HG02759 (cell line): ENCODE data around the gene TRIM17.

Experiments used
- ATAC-seq: cut with Tn5 transposase; IDR thresholded peaks from one replicate; pipeline ENCODE4 v1.9.1; 2021; ENCODE audit warnings: mild to moderate bottlenecking, moderate library complexity; ENCODE audit not compliant: unreplicated experiment

TRIM17 gene

GRCh38 chr1:228417483-228418203, 982 bp upstream of the TRIM17 start:
- ATAC-seq: no peak

- no peak for ATAC-seq
Measured at GRCh38 chr1:228417061-228417460, 400 bp upstream of the TRIM17 start.

GRCh38 chr1:228415853-228416216, 826 bp downstream of the TRIM17 start:
- ATAC-seq: no peak

DNA sequence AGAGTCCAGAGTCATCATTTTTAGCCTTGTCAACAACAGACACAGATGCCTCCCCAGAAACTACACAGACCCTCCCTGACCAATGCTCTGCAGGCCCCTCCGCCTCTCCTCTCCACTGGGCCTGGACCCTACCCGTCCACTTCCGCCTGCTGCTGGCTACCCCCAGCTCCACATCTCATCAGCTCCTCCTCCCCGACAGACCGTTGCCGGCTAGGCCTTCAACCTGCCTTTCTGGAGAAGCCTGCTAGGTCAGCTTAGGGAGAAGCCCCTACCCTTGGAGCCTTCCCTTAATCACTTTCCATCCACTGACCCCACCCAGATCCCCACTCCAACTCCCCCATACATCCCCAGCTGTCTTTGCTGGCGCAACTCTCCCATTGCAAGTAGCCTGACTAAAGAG, 1.4 kb downstream of the TRIM17 start:
- ATAC-seq: no peak

- ATAC-seq: no peak
Measured at GRCh38 chr1:228414511-228415211, 2.0 kb downstream of the TRIM17 start.

GRCh38 chr1:228413241-228414010, 3.2 kb downstream of the TRIM17 start:
- no peak for ATAC-seq

- no peak for ATAC-seq
Measured at GRCh38 chr1:228411548-228412430, 4.9 kb downstream of the TRIM17 start.

DNA sequence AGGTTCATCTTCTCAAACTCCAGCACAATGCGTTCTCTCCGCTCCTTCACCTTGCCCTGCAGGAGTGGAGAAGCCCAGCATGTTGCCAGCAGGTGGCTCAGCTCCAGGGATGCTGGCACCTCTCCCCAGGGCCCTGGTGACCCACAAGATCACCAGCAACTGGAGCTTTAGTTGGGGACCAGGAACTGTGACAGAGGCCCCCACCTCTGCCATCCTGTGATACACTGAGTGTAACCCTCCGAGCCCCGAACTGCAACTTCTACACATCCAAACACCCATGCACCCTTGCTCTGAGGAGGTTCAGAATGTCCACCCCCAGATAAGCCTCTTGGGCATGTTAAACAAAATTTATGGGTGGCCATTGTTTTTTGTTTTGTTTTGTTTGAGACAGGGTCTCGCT, 5.5 kb downstream of the TRIM17 start:
- no peak for ATAC-seq

GRCh38 chr1:228410671-228411070, 6.0 kb downstream of the TRIM17 start:
- ATAC-seq: no peak

GRCh38 chr1:228410015-228410414, 6.6 kb downstream of the TRIM17 start:
- ATAC-seq: no peak

- no peak for ATAC-seq
Measured at GRCh38 chr1:228408869-228409805, 7.5 kb downstream of the TRIM17 start.

- ATAC-seq: no peak
Measured at GRCh38 chr1:228408041-228408868, 8.4 kb downstream of the TRIM17 start.

- ATAC-seq: no peak
Measured at GRCh38 chr1:228407106-228408040, 9.3 kb downstream of the TRIM17 start.

DNA sequence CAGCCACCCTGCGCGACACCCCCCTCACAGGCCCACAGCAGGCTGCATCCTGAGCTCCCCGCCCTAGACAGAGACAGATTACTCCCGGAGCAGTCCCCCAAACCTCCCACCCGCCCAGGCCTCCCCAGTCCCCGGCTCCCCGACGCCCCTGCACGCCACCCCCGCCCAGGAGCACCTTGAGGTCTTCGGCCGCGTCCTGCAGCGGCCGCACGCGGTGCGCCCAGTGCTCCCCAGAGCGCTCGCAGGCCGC, 10.8 kb downstream of the TRIM17 start:
- ATAC-seq: no peak

- no peak for ATAC-seq
Measured at GRCh38 chr1:228405200-228405978, 11.3 kb downstream of the TRIM17 start.

- ATAC-seq: no peak
Measured at GRCh38 chr1:228404107-228404720, 12.4 kb downstream of the TRIM17 start.

DNA sequence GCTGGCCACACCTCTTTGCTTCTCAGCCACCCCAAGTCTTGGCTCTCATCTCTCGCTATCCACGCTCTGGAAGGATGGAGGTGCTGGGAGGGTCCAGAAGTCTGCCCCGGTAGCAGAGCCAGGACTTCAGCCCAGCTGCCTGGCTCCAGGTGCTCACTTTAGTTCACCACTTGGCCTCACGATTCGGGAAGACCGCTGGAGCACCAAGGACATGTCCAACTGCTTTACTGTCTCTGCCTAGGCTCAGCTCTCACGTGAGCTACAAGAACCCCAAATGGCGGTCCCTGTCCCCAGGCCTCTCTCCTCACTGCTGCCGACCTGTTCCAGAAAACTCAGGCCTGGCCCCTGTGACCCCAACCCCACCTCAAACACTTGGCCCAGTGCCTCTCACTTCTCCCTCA, 13.4 kb downstream of the TRIM17 start:
- no peak for ATAC-seq
